H9 (cell line): ENCODE results near the gene EDIL3. TPM values are rescaled to one million over a fixed set of nuclear protein-coding genes. Genes with fewer than 3 reads are reported as not detected.

Experiments
- DNase-seq: peaks from one replicate; pipeline ENCODE4 v3.0.0-alpha.2; 2017
- H2AFZ ChIP-seq: one replicate; pipeline ENCODE4 v1.6.1; 2013; ENCODE audit warnings: mild to moderate bottlenecking, low read length, control low read depth, moderate library complexity
- H2AK5ac ChIP-seq: 2 replicates; pipeline ENCODE4 v1.6.1; 2013; ENCODE audit warnings: low read length, control low read depth, mixed read lengths; ENCODE audit not compliant: insufficient read length
- H2BK120ac ChIP-seq: one replicate; pipeline ENCODE4 v1.6.1; 2013; ENCODE audit warnings: low read depth, mild to moderate bottlenecking, low read length, control low read depth, inconsistent platforms; ENCODE audit not compliant: poor library complexity, severe bottlenecking
- H2BK12ac ChIP-seq: 2 replicates; pipeline ENCODE4 v1.6.1; 2013; ENCODE audit warnings: low read length, control low read depth, mixed read lengths, low read depth; ENCODE audit not compliant: insufficient read length
- H2BK15ac ChIP-seq: 2 replicates; pipeline ENCODE4 v1.6.1; 2013; ENCODE audit warnings: low read depth, low read length, control low read depth
- H2BK20ac ChIP-seq: one replicate; pipeline ENCODE4 v1.6.1; 2013; ENCODE audit warnings: low read depth, mild to moderate bottlenecking, low read length, control low read depth, inconsistent platforms; ENCODE audit not compliant: poor library complexity, severe bottlenecking
- H2BK5ac ChIP-seq: 2 replicates; pipeline ENCODE4 v1.6.1; 2013; ENCODE audit warnings: low read length, control low read depth, mixed read lengths; ENCODE audit not compliant: insufficient read length
- H3K14ac ChIP-seq: 2 replicates; pipeline ENCODE4 v1.6.1; 2013; ENCODE audit warnings: low read length, control low read depth; ENCODE audit not compliant: insufficient read depth
- H3K18ac ChIP-seq: 2 replicates; pipeline ENCODE4 v1.6.1; 2013; ENCODE audit warnings: low read depth, mild to moderate bottlenecking, mixed read lengths, low read length, control low read depth; ENCODE audit not compliant: insufficient read length
- H3K23ac ChIP-seq: 2 replicates; pipeline ENCODE4 v1.6.1; 2013; ENCODE audit warnings: low read length, control low read depth, mixed read lengths, low read depth; ENCODE audit not compliant: insufficient read length
- H3K23me2 ChIP-seq: 2 replicates; pipeline ENCODE4 v1.6.1; 2013; ENCODE audit warnings: low read depth, mild to moderate bottlenecking, mixed read lengths, low read length, control low read depth; ENCODE audit not compliant: insufficient read length, poor library complexity, severe bottlenecking
- H3K27ac ChIP-seq: 2 replicates; pipeline ENCODE4 v1.5.1; 2013; ENCODE audit warnings: low read length, control low read depth, mixed read lengths, low read depth; ENCODE audit not compliant: insufficient read length
- H3K27me3 ChIP-seq: 2 replicates; pipeline ENCODE4 v1.6.1; 2013; ENCODE audit warnings: low read length, control low read depth, inconsistent platforms; ENCODE audit not compliant: insufficient read depth
- H3K4ac ChIP-seq: 2 replicates; pipeline ENCODE4 v1.6.1; 2013; ENCODE audit warnings: low read depth, mild to moderate bottlenecking, control low read depth, inconsistent platforms, low read length, moderate library complexity
- H3K4me1 ChIP-seq: 2 replicates; pipeline ENCODE4 v1.6.1; 2013; ENCODE audit warnings: low read length, control low read depth, inconsistent platforms; ENCODE audit not compliant: insufficient read depth
- H3K4me2 ChIP-seq: 2 replicates; pipeline ENCODE4 v1.6.1; 2013; ENCODE audit warnings: low read length, control low read depth, mixed read lengths; ENCODE audit not compliant: insufficient read length, insufficient read depth
- H3K56ac ChIP-seq: 2 replicates; pipeline ENCODE4 v1.6.1; 2013; ENCODE audit warnings: low read depth, mild to moderate bottlenecking, mixed read lengths, low read length, control low read depth; ENCODE audit not compliant: insufficient read length
- H3K79me1 ChIP-seq: 2 replicates; pipeline ENCODE4 v1.6.1; 2013; ENCODE audit warnings: low read depth, mild to moderate bottlenecking, moderate library complexity, low read length, control low read depth, inconsistent platforms; ENCODE audit not compliant: insufficient read depth, poor library complexity, severe bottlenecking
- H3K79me2 ChIP-seq: 2 replicates; pipeline ENCODE4 v1.6.1; 2013; ENCODE audit warnings: low read length, control low read depth, inconsistent platforms; ENCODE audit not compliant: insufficient read depth
- H3K9ac ChIP-seq: 2 replicates; pipeline ENCODE4 v1.6.1; 2013; ENCODE audit warnings: low read length, control low read depth, mixed read lengths; ENCODE audit not compliant: insufficient read length; ENCODE audit errors: extremely low read depth
- H3K9me3 ChIP-seq: one replicate; pipeline ENCODE4 v1.6.1; 2013; ENCODE audit warnings: low read depth, low read length, inconsistent platforms; ENCODE audit not compliant: control insufficient read depth
- H3T11ph ChIP-seq: one replicate; pipeline ENCODE4 v1.6.1; 2013; ENCODE audit warnings: mild to moderate bottlenecking, low read length, control low read depth, inconsistent platforms
- H4K20me1 ChIP-seq: one replicate; pipeline ENCODE4 v1.6.1; 2013; ENCODE audit not compliant: control insufficient read depth, insufficient read length, insufficient read depth
- H4K5ac ChIP-seq: 2 replicates; pipeline ENCODE4 v1.6.1; 2013; ENCODE audit warnings: low read depth, mild to moderate bottlenecking, mixed read lengths, low read length, control low read depth; ENCODE audit not compliant: insufficient read length
- H4K8ac ChIP-seq: replicated peaks from 2 replicates; pipeline ENCODE4 v1.6.1; 2013; ENCODE audit warnings: low read length, control low read depth, mixed read lengths, low read depth; ENCODE audit not compliant: insufficient read length
- H4K91ac ChIP-seq: 2 replicates; pipeline ENCODE4 v1.6.1; 2013; ENCODE audit warnings: low read depth, mild to moderate bottlenecking, moderate library complexity, mixed read lengths, low read length, control low read depth; ENCODE audit not compliant: insufficient read length
- H3K27ac Mint-ChIP-seq, 3 experiments: 2 replicates in 2 of 3; 3 replicates in 1 of 3; pipeline ENCODE4 v1.8.0; 2020 to 2021; ENCODE audit warnings: mixed read lengths in 3 of 3, mild to moderate bottlenecking in 1 of 3, moderate library complexity in 1 of 3
- H3K27me3 Mint-ChIP-seq: 2 replicates; pipeline ENCODE4 v1.8.0; 2021; ENCODE audit warnings: low read depth, mild to moderate bottlenecking, moderate library complexity, mixed read lengths
- H3K36me3 Mint-ChIP-seq, 3 experiments: 2 replicates in 2 of 3; 3 replicates in 1 of 3; pipeline ENCODE4 v1.8.0; 2020 to 2021; ENCODE audit warnings: low read depth in 3 of 3, mixed read lengths in 3 of 3; ENCODE audit not compliant: insufficient read depth in 1 of 3
- H3K4me1 Mint-ChIP-seq, 2 experiments: 2 replicates each; pipeline ENCODE4 v1.8.0; 2020; ENCODE audit warnings: mixed read lengths in 2 of 2
- H3K4me3 Mint-ChIP-seq, 2 experiments: 2 replicates in 1 of 2; 3 replicates in 1 of 2; pipeline ENCODE4 v1.8.0; 2020 to 2021; ENCODE audit warnings: mild to moderate bottlenecking in 2 of 2, mixed read lengths in 2 of 2, moderate library complexity in 1 of 2
- H3K9me3 Mint-ChIP-seq, 2 experiments: 2 replicates in 1 of 2; 3 replicates in 1 of 2; pipeline ENCODE4 v1.8.0; 2020; ENCODE audit warnings: mild to moderate bottlenecking in 2 of 2, mixed read lengths in 2 of 2, moderate library complexity in 1 of 2
- WGBS: extraction: QIAGEN DNeasy Blood & Tissue Kit; methylation state at CpG from one replicate; pipeline ENCODE4 v1.1.7; 2013; ENCODE audit warnings: missing lambda C conversion rate, low lambda C conversion rate, mixed read lengths; ENCODE audit not compliant: insufficient read length; ENCODE audit errors: extremely low coverage; 5-methylcytosine and 5-hydroxymethylcytosine counted together
- total RNA-seq: library from RNA; stranded (reverse); gene quantifications from 2 replicates; pipeline ENCODE4 v1.2.1, GENCODE V29; 2021
- TF ChIP-seq, protein P1 (sequence below): fragments of 200-600 bp; sonication (generic); conservative IDR thresholded peaks from 3 replicates; pipeline ENCODE4 v1.8.0; 2021; ENCODE audit warnings: antibody characterized with exemption, mild to moderate bottlenecking

The EDIL3 gene
- total RNA-seq, 1 experiment from 2014 or later: 61.9 TPM

DNA sequence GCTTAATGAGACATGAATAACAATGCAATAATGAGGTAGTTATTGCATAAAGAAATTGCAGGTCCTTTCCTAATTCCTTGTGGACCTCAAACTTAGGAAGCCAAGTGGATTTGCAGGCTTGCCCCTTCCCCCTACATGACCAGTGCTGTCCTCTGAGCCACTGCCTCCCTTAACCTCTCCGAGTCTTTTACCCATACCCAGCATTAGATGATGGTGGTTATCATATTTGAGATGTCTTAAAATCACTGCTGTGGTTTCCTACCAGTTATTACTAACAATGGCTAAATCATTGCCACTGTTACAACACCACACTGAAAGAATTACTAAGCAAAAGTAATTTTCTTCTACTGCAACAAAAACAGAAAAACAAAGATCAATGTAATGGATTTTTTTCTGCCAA is 170.8 kb downstream of the EDIL3 start:
- H2AK5ac ChIP-seq: no peak overlapping the region
- H3K4ac ChIP-seq: no peak overlapping the region
- no peak overlapping the region for H2BK120ac ChIP-seq
- no peak overlapping the region for H2BK20ac ChIP-seq
- no peak overlapping the region for H3K14ac ChIP-seq
- no peaks in the 10 kb centered on the region for H3K79me2 ChIP-seq
- no peak overlapping the region for H3K27ac ChIP-seq
- H3K9me3 ChIP-seq: no peaks in the 10 kb centered on the region
- H4K20me1 ChIP-seq: no peaks in the 10 kb centered on the region
- no peak overlapping the region for H4K91ac ChIP-seq
- Mint-ChIP-seq H3K27me3 (no peaks in the 10 kb centered on the region), H3K27ac (no peak overlapping the region), H3K9me3 (no peaks in the 10 kb centered on the region), H3K36me3 (no peaks in the 10 kb centered on the region), H3K4me3 (no peak overlapping the region), H3K4me1 (no peaks in the 10 kb centered on the region)
- TF ChIP-seq, protein P1, sequence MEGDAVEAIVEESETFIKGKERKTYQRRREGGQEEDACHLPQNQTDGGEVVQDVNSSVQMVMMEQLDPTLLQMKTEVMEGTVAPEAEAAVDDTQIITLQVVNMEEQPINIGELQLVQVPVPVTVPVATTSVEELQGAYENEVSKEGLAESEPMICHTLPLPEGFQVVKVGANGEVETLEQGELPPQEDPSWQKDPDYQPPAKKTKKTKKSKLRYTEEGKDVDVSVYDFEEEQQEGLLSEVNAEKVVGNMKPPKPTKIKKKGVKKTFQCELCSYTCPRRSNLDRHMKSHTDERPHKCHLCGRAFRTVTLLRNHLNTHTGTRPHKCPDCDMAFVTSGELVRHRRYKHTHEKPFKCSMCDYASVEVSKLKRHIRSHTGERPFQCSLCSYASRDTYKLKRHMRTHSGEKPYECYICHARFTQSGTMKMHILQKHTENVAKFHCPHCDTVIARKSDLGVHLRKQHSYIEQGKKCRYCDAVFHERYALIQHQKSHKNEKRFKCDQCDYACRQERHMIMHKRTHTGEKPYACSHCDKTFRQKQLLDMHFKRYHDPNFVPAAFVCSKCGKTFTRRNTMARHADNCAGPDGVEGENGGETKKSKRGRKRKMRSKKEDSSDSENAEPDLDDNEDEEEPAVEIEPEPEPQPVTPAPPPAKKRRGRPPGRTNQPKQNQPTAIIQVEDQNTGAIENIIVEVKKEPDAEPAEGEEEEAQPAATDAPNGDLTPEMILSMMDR: no peak
- no peak overlapping the region for H4K5ac ChIP-seq
- H2BK15ac ChIP-seq: no peak overlapping the region
- H3K79me1 ChIP-seq: no peaks in the 10 kb centered on the region
- H4K8ac ChIP-seq: no peak overlapping the region
- no peak overlapping the region for H3K56ac ChIP-seq
- no peaks in the 10 kb centered on the region for H3K27me3 ChIP-seq
- H3K4me2 ChIP-seq: no peak overlapping the region
- H2BK12ac ChIP-seq: no peak overlapping the region
- H3K18ac ChIP-seq: no peak overlapping the region
- no CpG with 5 or more reads among the region's 1 CpG for WGBS
- H2BK5ac ChIP-seq: no peak overlapping the region
- no peak for DNase-seq
- no peak overlapping the region for H3T11ph ChIP-seq
- H3K9ac ChIP-seq: no peak overlapping the region
- no peak overlapping the region for H3K23ac ChIP-seq
- H3K23me2 ChIP-seq: no peaks in the 10 kb centered on the region
- H2AFZ ChIP-seq: no peak overlapping the region
- H3K4me1 ChIP-seq: no peaks in the 10 kb centered on the region
